NCI-H82 treated with DMSO at 0.1 percent for 48 hours (cell line): ENCODE measurements around the gene SPACA5B.
"Not testable (repeated sequence)": the region's sequence is repeated elsewhere in the genome, so short reads cannot be mapped to it uniquely, and the experiment has no call there.

Source experiments
- DNase-seq: peaks from one replicate; lab custom pipeline; 2025; ENCODE audit not compliant: unreplicated experiment; lab: John Stamatoyannopoulos, UW

The SPACA5B gene

GRCh38 chrX:48130326-48130725 lies at the start of gene SPACA5B:
Gene SPACA5B (plus strand): TSS chrX:48130626. CDS start chrX:48130688, 62 bp downstream.
- DNase-seq, result not testable (repeated sequence)

GRCh38 chrX:48083212-48083611 lies 47.2 kb upstream of the SPACA5B start:
- peak; percentile 39 for DNase-seq

DNA sequence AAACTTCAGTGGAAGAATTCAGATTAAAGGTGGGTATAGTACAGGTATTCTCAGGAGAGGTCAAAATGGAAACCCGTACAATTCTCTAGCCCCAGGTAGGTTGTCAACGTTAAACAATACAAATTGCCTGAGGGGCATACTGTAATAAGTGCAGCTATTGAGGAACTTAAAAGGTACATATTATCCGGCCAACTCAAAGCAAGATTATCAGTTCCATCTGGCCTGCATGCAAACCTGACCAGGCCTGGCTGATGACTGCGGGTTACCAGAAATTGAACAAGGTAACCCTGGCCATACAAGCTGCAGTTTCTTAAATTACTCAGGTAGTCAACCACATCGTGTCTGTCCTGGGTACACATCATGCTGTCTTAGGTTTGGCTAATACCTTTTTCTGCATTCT lies 46.7 kb upstream of the SPACA5B start:
- no peak for DNase-seq

GRCh38 chrX:48086082-48086481 lies 44.3 kb upstream of the SPACA5B start:
- no peak for DNase-seq

DNA sequence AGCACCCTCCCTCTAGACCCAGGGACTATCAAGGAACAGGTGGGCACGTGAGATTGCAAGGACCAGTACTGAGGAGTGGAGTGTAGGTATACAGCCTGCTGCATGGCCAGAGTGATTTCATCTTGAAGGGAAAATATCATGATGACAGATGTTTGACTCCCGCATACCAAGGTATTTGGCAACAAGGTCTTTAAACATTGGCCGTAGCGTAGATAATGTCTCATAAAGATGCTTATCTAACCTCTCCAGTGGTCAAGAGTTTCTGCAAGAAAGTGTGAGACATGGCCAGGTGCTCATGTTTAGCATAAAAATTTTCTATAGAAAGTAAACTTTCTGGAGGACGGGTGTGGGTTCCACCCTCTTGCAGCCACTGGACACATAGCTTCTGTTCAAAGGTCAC lies 40.3 kb upstream of the SPACA5B start:
- no peak for DNase-seq

DNA sequence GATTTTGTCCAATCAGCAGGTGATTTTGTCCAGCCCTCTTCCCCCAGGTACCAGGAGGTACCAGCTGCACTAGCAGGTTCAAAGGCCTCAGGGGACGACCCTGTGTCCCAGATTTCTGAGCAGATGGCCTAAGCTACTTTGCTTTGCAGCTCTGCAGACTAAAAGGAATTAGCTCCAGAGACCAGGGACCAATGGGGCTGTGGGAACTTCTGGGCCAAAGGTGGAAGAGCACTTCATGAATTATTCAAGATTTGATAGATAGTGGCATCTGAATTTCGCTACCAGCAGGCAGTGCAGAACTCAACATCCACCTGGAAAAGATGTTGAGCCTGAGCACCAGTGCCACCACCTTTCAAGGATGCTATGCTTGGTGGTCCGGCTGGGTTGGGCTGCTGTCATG lies 37.9 kb upstream of the SPACA5B start:
- DNase-seq, result peak; percentile 68

- DNase-seq, result no peak
Measured at GRCh38 chrX:48101443-48101842, 29.0 kb upstream of the SPACA5B start.

DNA sequence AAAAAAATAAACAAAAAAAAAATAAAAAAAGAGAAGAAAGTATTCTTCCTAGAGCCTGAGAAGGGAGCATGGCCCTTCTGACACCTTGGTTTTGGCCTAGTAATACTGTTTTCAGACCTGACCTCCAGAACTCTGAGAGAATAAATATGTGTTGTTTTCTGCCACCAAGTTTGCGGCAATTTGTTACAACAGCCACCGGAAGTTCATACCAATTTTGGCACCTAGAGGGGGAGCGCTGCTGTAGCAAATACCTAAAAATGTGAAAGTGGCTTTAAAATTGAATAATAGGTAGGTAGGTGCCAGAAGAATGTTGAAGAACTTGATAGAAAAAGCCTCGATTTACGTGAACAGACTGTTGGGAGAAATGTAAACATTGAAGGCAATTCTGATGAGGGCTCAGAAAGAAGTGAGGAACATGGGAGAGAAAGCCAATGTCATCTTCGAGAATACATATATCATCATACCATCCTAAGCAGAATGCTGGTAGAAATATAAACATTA lies 27.5 kb upstream of the SPACA5B start:
- DNase-seq, result no peak

DNA sequence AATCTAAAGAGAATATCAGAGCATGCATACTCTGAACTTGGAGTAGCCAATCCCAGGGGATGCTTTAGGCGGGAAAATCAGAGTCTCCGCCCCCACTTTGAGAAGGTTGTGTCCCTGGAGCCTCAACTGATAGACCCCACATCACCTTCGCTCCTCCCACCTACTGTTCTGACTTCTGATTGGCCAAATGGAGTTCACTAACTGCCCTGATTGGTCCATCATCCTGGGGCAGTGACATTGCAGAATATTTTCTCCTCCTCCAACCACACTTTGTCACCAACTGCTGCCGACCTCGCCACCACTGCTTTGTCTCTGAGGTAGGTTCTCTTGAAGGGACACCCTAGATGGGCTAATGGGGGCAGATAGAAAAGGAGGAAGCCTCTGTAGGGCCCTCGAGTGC lies 22.7 kb upstream of the SPACA5B start:
- no peak for DNase-seq

GRCh38 chrX:48125286-48125685 lies 5.1 kb upstream of the SPACA5B start:
- DNase-seq, result not testable (repeated sequence)

DNA sequence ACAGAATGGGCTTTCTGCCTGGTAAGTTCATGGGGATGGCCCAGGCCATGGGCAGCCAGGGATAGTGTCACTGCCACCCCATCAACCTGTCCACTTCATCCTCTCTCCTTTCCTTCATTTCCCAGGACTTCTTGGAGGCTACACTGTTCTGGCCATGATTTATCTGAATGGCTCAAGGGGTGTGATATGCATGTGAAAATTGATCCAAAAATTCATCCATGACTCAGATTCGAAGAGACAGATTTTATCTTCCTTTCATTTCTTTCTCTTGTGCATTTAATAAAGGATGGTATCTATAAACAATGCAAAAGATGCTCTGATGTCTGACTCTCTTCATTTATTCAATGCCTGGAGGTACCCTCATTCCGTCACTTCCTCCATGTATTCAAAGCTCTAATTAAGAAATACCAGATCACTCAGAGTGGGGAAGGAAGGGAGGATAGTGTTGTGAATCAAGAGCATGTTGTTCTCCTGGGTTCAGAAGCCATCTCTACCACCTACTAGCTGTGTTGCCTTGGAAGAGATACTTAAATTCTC lies 1.9 kb downstream of the SPACA5B start:
- not testable (repeated sequence) for DNase-seq

DNA sequence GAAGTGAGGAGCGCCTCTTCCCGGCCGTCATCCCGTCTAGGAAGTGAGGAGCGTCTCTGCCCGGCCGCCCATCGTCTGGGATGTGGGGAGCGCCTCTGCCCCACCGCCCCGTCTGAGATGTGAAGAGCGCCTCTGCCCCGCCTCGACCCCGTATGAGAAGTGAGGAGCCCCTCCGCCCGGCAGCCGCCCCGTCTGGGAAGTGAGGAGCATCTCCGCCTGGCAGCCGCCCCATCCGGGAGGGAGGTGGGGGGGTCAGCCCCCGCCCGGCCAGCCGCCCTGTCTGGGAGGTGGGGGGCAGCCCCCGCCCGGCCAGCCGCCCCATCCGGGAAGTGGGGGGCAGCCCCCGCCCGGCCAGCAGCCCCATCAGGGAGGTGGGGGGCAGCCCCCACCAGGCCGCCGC lies 8.7 kb downstream of the SPACA5B start:
- DNase-seq, result not testable (repeated sequence)

DNA sequence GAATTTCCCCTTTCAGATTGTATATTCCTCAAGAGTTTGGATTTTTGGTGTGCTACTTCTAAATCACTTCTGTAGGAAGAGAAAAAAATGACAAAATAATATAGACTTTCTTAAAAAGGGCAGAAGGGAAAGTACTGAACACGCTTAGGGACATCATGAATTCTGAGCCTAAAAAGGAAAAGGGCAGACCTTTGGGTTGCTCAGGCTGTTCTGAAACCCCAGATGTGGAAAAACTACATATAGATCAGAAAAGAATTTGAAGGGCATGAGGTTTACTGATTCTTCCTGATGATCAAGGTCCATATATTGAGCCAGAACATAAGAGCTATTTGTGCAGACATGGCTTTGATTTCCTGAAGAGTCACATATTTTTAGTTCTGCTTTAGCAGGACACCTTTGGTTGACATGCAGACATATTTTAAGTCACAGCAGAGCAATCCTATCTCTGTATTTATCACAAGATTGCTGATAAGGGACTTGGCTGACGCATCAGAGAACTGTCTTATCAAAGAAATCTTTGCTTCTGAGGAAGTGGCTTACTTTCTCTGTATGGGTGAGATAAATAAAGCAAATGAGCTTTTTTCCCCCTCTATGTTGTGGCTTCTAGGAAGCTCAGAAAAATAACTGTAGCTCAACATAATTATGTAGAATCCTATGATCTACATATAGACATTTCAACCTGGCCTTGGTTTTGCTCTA lies 11.5 kb downstream of the SPACA5B start:
- DNase-seq, result not testable (repeated sequence)

- not testable (repeated sequence) for DNase-seq
Measured at GRCh38 chrX:48142697-48143096, 12.3 kb downstream of the SPACA5B start.

GRCh38 chrX:48153769-48154168 lies 23.3 kb downstream of the SPACA5B start:
- no peak for DNase-seq

DNA sequence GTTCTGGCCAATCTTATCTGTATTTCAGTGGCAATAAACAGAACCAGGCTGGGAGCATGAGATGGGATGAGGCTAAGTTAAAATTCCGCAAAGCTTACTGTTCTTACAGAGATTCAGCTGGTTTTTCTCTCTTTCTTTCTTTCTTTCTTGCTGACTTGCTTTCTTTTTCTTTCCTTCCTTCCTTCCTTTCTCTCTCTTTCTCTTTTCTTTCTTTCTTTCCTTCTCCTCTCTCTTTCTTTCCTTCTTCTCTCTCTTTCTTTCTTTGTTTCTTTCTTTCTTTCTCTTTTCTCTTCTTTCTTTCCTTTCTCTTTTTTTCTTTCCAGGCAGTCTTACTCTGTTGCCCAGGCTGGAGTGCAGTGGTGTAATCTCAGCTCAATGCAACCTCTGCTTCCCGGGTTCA lies 24.4 kb downstream of the SPACA5B start:
- DNase-seq, result no peak

DNA sequence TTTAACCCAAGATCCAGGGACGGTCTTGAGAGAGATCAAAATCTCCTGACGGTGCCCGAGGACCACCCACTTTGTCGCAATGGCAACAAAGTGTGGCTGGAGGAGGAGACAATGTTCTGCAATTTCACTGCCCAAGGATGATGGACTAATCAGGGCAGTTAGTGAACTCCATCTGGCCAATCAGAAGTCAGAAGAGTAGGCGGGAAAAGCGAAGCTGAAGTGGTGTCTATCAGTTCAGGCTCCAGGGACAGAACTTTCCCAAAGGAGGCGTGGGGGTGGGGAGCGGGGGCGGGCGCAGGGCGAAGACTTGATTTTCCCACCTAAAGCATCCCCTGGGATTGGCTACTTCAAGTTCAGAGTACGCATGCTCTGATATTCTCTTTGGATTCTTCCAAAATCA lies 25.6 kb downstream of the SPACA5B start:
- DNase-seq, result no peak

DNA sequence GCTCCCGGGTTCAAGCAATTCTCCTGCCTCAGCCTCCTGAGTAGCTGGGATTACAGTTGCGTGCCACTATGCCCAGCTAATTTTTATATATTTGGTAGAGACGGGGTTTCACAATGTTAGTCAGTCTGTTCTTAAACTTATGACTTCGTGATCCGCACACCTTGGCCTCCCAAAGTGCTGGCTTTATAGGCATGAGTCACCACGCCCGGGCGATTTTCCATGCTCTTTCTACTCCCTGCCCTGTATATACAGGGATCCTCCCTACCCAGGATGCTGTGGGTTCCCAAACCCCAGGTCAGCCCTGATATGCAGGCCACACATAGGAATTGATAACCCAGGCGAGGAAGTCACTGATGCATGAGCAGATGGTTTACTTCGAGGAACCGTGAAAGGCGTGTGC lies 34.8 kb downstream of the SPACA5B start:
- no peak for DNase-seq

DNA sequence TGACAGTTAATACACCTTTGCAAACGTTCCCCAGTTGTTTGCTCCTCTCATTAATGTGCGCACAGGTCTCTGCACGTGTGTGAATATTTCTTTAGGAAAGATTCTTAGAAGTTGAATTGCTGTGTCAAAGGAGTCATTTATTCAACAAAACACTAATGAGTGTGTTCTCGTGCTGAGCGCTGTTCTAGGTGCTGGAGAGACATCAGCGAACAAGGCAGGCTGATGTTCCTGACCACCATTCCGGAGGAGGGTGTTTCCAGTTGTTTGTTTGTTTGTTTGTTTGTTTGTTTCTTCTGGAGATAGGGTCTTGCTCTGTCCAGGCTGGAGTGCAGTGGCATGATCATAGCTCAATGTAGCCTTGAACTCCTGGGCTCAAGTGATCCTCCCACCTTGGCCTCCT lies 35.9 kb downstream of the SPACA5B start:
- not testable (repeated sequence) for DNase-seq

DNA sequence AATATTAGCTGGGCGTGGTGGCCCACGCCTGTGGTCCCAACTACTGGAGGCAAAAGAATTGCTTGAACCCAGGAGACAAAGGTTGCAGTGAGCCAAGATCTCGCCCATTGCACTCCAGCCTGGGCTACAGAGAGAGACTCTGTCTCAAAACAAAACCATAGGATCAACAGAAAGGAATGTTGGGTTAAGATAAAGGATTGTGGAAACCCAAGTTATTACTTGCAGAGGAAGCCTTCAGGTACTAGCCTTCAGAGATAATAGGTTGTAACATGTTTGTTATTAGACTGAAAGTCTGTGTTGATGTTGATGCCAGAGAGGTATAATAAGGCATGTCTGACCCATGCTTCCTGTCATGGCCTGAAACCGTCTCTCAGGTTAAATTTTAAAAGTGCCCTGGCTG lies 49.3 kb downstream of the SPACA5B start:
- DNase-seq, result no peak

DNA sequence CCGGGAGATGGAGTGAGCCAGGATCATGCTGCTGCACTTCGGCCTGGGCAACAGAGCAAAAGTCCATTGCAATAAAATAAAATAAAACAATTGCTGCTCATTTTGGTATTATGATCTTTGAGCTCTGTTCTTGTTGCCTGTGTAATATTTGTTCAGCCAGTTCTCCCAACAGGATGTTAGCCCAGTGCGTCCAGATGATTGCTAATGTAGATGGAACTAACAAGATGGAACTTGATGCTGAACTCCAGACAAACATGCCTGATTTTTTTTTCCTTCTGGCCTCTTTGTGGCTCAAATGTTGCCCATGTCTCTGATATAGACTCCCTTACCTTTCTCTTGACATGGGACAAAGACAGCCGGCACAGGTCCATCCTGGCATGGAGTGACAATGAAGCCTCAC lies 50.4 kb downstream of the SPACA5B start:
- no peak for DNase-seq

GRCh38 chrX:48181882-48182281 lies 51.5 kb downstream of the SPACA5B start:
- peak; percentile 7 for DNase-seq
